GM12801 (cell line): ENCODE data around the gene HOXB6.

Experiments used
- TF ChIP-seq, protein P1 (sequence below): IDR thresholded peaks from one replicate; pipeline ENCODE4 v1.5.1; 2011; ENCODE audit warnings: control low read depth; ENCODE audit not compliant: insufficient read length; ENCODE audit errors: extremely low read depth

HOXB6 gene

GRCh38 chr17:48600244-48601098 lies 4.3 kb downstream of the HOXB6 start:
- TF ChIP-seq, protein P1, sequence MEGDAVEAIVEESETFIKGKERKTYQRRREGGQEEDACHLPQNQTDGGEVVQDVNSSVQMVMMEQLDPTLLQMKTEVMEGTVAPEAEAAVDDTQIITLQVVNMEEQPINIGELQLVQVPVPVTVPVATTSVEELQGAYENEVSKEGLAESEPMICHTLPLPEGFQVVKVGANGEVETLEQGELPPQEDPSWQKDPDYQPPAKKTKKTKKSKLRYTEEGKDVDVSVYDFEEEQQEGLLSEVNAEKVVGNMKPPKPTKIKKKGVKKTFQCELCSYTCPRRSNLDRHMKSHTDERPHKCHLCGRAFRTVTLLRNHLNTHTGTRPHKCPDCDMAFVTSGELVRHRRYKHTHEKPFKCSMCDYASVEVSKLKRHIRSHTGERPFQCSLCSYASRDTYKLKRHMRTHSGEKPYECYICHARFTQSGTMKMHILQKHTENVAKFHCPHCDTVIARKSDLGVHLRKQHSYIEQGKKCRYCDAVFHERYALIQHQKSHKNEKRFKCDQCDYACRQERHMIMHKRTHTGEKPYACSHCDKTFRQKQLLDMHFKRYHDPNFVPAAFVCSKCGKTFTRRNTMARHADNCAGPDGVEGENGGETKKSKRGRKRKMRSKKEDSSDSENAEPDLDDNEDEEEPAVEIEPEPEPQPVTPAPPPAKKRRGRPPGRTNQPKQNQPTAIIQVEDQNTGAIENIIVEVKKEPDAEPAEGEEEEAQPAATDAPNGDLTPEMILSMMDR: no peak

- TF ChIP-seq, protein P1: no peak
These were observed 5.4 kb downstream of the HOXB6 start for GRCh38 chr17:48599354-48599753.

GRCh38 chr17:48598736-48599135 lies 6.0 kb downstream of the HOXB6 start:
- TF ChIP-seq, protein P1: no peak

DNA sequence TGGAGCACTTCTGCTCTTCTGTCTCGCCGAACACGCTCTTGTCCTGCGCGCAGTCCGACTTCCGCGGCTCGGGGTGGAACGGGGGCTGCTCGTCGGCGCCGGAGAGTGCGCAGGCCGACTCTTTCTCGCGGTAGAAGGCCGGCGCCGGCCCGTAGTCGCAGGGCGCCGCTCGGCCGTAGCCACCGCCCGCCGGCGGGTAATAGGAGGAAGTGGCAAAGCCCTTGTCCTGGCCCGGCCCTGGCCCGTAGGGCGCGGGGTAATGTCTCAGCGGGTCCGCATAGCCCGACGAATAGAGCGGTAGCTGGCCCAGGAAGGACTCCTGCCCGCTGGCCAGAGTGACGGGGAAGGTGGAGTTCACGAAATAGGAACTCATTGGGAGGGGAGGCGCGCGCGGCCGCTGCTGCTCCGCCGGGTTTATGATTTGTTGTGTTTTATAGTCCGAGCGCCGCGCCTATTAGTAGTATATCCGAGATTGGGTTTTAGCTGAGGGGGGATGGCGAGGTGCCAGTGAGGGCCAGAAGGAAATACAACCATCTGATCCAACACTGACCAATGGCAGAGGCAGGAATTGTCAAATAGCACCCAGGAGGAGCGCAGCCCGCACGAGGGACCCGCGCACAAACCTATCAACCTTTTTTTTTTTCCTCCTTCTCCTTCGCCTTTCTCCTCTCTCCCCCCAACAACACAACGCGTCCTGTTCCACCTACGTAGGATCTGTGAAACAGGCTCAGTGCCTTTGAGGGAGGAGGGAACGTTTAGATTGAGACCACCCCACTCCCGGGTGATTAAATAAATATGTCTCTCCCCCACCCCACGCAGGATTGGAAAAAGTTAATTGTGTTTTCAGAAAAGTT lies 6.8 kb downstream of the HOXB6 start:
- TF ChIP-seq, protein P1: no peak

GRCh38 chr17:48597528-48597777 lies 7.3 kb downstream of the HOXB6 start:
- TF ChIP-seq, protein P1: no peak

DNA sequence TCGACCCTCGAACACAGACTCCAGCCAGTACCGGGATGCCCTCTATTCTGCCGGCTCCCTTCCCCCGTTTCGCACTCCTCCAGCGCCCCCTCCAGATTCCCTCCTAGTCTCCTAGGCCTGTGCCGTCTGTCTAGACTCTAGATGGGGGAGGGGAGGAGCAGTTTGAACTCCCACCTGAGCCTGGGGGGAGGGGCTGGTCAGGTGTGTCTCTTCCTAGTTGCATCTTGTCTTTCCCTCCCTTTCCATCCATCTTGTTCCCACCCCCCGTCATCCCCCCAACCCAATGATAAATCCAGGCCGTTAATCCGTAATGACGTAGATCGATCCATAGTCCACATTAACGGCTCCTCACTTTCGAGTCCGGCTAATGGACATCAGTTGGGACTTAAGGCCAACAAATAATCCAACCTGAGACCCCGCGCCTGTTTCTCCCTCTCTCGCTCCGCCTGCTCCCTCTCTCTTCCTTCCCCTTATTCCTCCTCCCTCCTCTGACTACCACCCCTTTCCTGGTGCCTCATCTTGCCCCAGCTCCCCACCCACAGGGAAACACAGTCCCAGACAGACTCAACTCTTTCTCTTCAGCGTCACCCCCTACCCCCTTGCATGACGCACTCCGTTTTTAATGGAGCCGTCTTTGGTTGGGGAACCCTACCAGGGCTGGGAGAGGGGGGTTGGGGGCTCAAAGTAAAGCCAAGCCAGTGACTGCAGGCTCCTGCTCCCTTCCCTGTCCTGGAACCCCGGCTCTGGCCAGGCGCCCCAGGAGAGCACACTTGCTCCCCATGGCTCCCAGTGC lies 7.9 kb downstream of the HOXB6 start:
- TF ChIP-seq, protein P1: no peak
